ENCODE measurements around the gene ZNF382.
"Not testable (repeated sequence)": the region's sequence is repeated elsewhere in the genome, so short reads cannot be mapped to it uniquely, and the experiment has no call there.

GRCh38 chr19:36602681-36603080 lies 2.4 kb upstream of the ZNF382 start:
- not testable (repeated sequence) for TF ChIP-seq CTCF (IDR thresholded peaks at IDR 0.05; ENCODE audit: borderline replicate concordance, extremely low read depth, low read length, poor library complexity, severe bottlenecking); EZH2 (IDR thresholded peaks at IDR 0.05; ENCODE audit: borderline replicate concordance, low read depth, low read length, severe bottlenecking)
